Occipital lobe (tissue), 2 donors: ENCODE results near the gene CDK10. TPM values are rescaled to one million over a fixed set of nuclear protein-coding genes. Genes with fewer than 3 reads are reported as not detected.
"Not testable (repeated sequence)": the region's sequence is repeated elsewhere in the genome, so short reads cannot be mapped to it uniquely, and the experiment has no call there.

ENCODE experiments used
- DNase-seq: peaks from one replicate; lab custom pipeline; 2025; lab: John Stamatoyannopoulos, UW
- total RNA-seq: library from RNA; depleted of rRNA; stranded (reverse); fragments of >200 nt; gene quantifications from one replicate; pipeline ENCODE4 v1.2.3, GENCODE V29; 2014

Gene CDK10, protein sequence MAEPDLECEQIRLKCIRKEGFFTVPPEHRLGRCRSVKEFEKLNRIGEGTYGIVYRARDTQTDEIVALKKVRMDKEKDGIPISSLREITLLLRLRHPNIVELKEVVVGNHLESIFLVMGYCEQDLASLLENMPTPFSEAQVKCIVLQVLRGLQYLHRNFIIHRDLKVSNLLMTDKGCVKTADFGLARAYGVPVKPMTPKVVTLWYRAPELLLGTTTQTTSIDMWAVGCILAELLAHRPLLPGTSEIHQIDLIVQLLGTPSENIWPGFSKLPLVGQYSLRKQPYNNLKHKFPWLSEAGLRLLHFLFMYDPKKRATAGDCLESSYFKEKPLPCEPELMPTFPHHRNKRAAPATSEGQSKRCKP
- total RNA-seq, result 22.9 TPM

DNA sequence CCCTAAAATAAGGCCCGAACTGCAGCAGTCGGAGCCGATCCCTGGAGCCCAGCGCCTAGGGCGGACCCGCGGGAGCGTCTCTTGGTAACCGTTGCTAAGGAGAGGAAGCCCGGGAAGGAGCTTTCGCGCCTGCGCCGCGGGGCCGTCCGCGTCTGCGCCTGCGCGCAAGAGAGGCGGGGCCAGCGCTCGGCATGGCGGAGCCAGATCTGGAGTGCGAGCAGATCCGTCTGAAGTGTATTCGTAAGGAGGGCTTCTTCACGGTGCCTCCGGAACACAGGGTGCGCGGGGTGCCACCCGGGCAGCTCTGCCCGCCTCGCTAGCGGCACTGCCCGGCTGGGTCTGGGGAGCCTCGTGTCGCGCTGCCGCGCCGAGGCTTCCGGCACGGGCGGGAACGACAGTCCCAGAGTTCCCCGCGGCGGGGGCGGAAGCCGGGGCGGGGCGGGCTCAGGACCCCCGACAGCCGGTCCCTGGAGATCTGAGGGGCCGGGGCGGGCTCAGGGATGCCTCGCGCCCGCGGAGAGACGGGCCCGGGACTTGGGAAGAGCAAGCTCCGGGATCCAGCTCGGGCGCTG lies at the start of gene CDK10:
Gene CDK10 (plus strand): TSS at position 170 of the 572 bp plus-strand sequence. CDS start 22 bp downstream, at position 192.
- peak; percentile 84 for DNase-seq

DNA sequence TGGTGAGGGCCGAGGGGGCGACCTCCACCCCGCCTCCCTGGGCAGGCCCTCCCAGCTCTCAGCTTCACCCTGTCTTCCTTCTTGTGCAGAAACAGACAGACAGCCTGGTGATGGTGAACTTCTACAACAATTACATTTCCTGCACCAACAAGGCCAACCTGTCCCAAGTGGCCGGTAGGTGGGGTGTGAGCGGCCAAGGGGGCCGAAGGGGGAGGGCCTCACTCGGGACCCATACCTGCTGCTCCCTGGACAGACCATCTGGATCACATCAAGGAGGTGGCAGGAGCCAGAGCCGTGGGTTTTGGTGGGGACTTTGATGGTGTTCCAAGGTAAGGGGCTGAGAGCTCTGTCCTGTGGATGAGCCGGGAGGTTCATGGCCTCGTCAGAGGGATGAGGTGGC lies 49.1 kb upstream of the CDK10 start:
- no peak for DNase-seq

DNA sequence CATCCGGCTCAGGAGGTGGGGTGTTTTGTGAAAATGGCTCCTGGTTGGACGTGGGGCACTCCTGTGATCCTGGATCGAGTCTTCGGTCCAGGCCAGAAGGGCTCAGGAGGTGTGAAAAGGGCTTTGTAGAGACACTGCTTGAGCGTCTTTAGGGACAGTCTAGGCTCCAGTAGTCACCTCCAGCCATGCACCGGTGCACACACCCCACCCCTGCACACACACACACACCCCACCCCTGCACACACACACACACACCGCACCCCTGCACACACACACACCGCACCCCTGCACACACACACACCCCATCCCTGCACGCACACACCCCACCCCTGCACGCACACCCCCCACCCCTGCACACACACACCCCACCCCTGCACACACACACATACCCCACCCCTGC lies 48.0 kb upstream of the CDK10 start:
- no peak for DNase-seq

DNA sequence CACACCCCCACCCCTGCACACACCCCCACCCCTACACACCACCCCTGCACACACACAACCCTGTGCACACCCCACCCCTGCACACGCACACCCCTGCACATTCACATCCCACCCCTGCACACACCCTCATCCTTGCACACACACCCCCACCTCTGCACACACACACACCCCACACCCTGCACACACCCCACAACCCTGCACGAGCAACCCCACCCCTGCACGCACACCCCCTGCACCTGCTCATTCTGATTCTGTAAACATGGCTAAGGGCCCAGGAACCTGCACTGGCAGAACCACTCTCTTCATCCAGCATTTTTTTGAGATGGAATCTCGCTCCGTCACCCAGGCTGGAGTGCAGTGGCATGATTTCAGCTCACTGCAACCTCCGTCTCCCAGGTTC lies 47.1 kb upstream of the CDK10 start:
- no peak for DNase-seq

DNA sequence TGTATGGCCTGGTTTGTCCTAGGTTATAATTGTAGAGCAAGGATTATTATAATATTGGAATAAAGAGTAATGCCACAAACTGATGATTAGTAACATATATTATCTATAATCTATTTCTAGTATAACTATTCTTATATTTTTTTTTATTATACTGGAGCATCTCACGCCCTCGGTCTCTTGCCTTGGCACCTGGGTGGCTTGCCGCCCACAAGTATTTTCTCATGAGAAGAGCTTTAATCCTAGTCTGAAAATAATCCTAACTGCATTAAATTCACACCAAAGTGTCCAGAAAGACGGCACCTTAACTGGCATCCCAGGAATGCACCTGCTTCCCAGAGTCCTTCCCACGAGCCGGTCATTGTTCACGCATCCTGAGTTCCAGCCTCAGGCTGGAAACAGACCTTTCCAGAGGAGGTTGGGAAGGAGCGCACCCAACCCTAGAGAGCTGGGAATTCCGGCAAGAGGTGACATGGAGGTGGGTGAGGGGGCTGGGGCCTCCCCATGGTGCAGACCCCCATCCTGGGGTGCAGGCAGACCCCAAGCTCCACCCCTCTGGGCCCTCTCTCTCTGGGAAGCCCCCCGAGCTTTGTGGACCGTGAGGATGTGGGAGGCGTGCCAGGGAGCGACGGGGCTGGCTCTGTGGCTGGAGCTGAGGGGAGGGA lies 44.9 kb upstream of the CDK10 start:
- no peak for DNase-seq

DNA sequence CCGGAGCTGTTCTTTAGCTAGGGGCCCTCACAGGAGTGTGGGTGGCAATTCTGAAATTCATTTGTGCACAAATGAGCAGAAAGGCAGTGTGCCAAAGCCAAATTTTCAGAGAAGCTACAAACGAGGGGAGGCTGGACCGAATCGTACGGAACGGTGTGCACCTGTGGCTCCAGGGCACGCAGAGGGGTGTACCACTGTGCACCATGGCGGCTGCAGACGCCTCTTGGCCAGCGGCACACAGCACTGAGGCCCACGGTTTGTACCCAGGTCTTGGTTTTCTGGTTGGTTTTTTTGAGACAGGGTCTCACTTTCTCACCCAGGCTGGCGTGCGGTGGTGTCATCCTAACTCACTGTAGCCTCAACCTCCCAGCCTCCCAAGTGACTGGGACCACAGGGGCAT lies 43.9 kb upstream of the CDK10 start:
- no peak for DNase-seq

DNA sequence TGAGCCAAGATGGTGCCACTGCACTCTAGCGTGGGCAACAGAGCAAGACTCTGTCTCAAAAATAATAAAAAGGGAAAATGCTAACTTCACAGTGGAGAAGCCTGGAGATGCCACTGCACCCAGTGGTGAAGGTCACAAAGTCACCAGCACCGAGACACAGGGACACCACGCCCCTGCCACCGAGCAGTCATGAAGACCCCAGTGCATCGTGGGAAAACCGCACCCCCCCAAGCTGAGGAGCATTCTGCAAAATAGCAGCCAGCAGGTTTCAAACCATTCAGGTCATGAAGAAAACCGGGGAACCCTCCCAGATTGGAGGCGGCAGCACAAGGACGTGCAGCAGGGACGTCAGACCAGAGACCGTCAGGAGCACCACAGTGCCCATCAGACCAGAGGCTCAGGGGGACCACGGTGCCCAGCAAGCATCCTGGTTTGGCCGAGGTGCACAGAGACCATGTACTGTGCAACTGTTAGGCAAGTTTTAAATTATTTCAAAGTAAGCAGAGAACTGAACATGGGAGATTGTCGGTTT lies 42.7 kb upstream of the CDK10 start:
- DNase-seq, result no peak

DNA sequence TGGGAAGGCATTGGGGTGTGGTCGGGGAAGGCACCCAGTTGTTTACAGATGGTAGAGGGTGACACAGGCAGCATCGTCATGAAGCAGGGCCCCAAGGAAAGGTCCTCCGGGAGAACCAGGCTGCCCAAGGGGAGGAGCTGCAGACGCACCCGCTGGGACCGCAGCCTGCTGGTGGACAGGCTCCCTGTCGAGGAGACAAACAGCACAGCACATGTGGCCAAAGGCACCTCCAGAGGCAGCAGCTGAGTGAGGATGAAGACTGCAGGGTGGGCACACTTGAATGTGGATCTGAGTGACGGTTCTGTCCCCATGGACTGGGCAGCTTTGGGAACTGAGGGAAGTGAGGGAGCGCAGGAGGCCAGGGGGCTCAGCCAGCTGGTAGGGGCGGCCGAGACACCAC lies 41.4 kb upstream of the CDK10 start:
- DNase-seq, result no peak

DNA sequence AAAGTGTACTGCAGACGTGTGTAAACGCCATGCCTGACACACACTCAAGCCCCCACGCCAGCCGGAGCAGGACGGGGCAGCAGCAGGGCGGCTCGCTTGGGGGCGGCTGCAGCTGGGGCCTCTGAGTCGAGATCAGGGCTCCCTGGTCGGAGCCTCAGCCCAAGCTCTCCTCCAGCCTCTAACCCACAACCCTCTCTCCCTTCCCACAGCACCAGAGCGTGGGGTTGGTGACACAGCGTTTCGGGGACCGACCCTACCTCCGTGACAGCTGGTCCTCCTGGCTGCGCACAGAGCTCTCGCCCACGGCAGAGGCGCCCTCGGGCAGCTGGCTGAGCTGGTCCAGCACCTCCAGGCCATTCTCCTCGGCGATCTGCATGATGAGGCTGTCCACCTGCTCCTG lies 40.2 kb upstream of the CDK10 start:
- no peak for DNase-seq

DNA sequence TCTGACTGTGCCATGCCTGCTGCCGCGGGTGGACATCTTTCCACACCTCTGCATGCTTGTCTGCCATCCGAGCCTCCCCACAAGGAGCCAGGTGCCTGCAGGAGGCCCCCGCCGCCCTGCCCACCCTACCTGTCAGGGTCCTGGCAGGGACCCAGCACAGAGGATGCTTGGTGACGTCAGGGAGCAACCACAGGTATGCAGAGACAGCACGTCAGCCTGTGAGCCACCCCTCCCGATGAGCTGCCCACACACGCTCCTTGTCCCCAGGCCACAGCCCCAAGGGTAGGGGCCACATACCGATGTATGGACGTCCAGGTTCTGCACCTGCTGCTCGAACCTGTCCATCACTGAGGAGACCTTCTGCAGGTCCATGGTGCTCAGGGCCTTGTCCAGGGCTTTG lies 39.6 kb upstream of the CDK10 start:
- no peak for DNase-seq

DNA sequence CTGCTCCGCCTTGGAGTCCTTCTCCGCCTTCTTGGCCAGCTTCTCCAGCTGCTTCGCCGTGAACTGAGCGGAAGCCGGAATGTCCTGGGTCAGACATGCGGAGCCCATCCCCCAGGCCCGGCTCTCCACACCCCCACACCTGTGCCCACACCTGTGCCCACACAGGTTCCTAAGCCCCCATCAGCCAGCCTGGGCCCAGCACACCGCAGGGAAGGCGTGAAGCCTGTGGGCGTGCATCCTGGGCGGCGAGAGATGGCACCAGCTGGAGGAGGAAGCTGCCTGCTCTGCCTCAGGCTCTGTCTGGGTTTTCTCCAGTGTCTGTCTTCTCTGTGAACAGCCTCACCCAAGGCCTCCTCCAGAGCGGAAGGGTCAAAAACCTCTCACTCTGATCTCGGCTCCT lies 34.9 kb upstream of the CDK10 start:
- DNase-seq, result no peak

DNA sequence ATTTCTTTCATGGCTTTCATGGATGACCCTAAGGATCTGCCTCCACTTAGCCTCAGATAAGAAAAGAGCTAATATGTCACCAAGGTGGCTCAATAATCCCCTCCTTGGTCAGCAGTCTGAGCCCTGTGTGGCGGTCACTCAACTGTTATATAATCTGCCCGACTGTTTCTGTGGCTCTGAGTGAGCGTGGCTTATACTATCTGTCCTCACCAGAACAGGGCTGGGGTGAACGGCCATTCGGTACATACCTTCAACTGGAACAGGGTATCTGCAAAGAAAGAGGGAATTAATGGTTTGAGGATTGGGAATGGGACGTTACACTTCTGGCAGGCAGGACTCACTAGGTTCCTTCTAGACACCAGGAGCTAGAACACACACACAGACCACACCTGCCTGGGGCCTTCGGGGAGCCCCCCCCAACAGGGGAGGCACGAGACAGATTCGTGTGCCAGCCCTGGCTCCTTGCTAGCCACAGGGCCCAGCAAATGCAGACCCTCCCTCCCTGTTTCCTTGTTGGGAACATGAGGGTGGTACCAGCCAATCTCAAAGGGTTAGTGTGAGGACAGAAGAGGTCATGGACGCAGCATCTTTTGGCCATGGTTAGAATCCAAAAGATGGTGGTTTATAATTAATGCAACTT lies 32.7 kb upstream of the CDK10 start:
- DNase-seq, result no peak

DNA sequence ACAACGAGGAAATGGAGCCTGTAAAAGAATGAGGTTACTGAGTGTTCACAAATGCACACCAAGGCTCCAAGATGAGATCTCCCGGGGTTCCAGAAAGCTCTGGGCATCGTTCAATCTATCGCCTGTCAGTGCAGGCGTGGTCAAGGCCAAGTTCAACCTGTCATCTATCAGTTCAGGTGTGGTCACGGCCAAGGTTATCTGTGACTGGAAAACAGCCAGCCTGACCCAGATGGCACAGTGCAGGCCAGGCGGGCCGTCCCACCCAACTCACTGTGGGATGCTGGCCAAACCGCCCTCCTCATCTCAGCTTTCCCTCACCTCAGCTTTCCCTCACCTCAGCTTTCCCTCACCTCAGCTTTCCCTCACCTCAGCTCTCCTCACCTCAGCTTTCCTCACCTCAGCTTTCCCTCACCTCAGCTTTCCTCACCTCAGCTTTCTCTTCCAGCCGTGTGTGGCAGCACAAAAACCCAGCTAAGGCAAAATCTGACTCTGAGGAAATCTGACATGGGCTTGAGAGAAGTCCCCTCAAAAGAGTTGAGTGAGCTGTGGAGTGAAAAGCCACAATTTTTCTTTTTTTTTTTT lies 31.3 kb upstream of the CDK10 start:
- DNase-seq, result no peak

DNA sequence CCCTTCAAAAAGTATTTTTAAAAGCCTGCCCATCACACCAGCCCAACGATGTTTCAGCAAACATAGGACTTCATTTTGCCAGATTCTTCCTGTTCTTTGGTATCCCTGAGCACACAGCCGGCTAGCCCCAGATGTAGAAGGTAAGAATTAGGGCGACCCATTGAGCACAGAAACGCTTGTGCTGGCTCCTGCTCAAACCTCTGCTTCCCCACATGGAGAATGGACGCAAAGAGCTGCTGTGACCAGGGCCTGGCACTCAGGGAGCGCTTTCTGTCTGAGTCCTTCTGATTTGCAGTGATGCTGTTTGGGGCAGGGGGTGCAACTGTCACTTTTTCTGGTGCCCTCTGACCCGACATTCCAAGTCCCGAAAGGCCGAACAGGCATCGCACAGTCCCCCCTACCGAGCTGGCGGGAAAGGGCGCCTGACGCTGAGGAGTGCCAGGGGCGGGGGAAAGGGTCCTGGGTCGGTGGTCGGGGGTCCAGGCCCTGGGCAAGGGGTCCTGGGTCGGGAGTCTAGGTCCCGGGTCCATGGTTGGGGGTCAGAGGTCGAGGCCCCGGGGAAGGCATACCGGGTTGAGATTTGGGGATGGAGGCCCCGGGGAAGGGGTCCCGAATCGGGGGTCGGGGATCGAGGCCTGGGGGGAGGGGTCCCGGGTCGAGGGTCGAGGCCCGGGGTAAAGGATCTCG lies 29.9 kb upstream of the CDK10 start:
- no peak for DNase-seq

DNA sequence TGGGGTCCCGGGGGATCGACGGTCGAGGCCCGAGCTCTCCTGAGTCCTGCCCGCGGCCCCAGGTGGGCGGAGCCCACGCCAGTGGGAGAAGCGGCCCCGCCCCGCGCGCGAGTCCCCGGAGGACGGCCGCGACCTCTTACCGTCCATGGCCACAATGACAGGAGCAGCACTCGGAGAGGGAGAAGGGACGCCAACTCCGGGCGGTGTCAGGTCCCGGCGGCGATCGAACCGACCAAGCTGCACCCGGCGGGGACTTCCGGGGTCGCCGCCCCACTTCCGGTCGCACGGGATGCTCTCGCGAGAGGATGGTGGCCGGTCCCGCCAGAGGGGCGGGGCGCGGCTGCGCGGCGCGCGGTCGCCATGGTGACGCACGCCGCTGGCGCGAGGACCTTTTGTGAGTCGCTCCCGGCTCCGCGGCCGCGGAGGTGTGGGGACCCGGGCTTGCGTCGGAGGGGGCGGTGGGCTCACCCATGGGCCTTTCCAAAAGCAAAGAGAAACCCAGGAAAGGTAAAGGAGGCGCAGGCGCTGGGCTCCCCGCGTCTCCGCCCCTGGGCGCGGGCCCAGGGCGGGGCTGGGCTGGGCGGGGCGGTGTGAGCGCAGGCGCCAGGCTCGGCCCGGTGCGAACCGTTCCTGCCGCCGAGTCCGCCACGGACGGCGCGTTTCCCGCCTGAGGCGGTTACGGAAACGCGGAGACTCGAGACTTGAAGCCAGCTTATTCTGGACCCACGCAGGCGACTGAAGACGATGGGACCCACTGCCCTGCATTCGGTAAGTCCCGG lies 28.9 kb upstream of the CDK10 start, which contains the start of the genes CHMP1A and SPATA33:
Gene CHMP1A (minus strand): TSS at position 267 of the 779 bp plus-strand sequence. CDS start 120 bp downstream, at position 147.
Gene SPATA33 (plus strand): TSS at position 395 of the 779 bp plus-strand sequence. CDS start 76 bp downstream, at position 471.
- DNase-seq, result peak; percentile 78

DNA sequence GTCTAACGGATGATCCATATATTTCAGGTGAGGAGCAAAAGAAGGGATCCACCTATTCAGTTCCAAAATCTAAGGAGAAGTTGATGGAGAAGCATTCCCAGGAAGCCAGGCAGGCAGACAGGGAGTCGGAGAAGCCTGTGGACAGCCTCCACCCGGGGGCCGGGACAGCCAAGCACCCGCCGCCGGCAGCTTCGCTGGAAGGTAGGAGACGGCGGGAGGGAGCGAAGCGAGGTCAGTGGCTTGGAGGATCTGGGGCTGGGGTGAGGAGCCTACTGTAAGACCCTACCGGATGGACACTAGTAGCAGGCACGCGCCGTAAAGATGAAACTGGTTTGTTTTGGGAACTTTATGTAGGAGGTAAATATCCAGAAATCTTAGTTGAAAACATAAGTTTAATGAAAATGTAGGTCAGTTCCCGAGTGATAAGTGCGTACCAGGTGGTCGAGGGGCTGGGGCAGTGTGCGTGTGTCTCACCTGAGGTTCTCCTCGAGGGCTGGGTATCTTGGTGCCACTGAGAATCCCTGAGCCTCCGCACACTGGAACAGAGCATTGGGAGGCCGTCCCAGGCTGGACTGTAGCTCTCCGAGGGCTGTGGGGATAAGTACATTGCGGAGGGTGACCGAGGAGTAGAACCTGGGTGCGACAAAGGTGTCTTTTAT lies 28.1 kb upstream of the CDK10 start:
- DNase-seq, result no peak

DNA sequence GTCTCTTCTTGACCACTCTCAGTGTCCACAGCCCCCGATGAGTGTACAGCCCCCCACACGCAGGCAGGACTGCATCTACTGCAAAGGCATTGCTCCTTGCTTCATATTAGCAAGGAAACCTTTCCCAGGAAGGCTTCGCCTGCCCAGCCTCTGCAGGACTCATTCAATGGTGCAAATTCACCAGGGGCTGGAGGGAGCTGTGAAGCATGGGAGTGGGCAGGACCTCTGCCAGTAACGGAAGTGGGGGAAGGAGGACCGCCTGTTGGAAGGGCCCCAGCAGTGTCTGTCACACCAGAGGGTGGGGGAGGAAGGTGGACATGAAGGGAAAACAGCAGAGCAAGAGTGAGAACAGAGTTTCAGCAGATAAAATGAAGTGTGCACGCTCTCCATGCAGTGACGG lies 26.3 kb upstream of the CDK10 start:
- no peak for DNase-seq

DNA sequence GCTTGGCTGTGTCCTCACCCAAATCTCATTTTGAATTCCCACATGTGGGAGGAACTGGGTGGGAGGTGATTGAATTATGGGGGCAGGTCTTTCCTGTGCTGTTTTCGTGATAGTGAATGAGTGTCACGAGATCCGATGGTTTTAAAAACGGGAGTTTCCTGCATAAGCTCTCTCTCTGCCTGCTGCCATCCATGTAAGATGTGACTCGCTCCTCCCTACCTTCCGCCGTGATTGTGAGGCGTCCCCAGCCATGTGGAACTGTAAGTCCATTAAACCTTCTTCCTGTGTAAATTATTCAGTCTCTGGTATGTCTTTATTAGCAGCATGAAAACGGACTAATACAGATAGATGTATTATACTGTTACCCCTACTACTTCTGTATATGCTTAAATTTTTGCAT lies 25.3 kb upstream of the CDK10 start:
- DNase-seq, result no peak

DNA sequence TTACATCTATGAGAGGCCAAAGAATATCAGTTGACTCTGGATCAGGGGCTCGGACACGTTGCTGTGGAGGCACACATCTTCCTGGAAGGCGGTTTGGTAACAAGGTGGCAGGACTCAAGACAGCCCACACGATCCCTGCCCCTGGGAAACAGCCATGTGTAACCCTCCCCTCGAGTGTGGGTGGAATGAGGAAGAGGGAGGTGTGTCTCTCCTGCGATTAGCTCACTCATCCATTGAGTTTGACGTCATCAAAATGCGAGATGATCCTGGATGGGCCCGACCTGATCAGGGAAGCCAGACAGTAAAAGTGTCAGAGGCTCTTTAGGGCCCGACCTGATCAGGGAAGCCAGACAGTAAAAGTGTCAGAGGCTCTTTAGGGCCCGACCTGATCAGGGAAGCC lies 22.3 kb upstream of the CDK10 start:
- DNase-seq, result not testable (repeated sequence)
